Body of pancreas (tissue), 4 donors: ENCODE results near the gene RTN4RL2.

Source experiments
- CTCF ChIP-seq, 7 experiments: fragments of 450-650 bp in 4 of 7; fragments of 200-600 bp in 3 of 7; sonication (generic) in 3 of 7; IDR thresholded peaks; one replicate each; pipeline ENCODE4 v1.5.1; 2016 to 2019; ENCODE audit warnings: antibody characterized with exemption in 7 of 7
- POLR2A ChIP-seq, 3 donors: fragments of 450-650 bp; IDR thresholded peaks; one replicate each; pipeline ENCODE4 v1.6.1; 2016; ENCODE audit warnings: antibody characterized with exemption in 3 of 3, mild to moderate bottlenecking in 2 of 3

- TF ChIP-seq CTCF (IDR thresholded peaks at IDR 0.05): no peak
- no peak for TF ChIP-seq POLR2A (IDR thresholded peaks at IDR 0.05)
Observed at GRCh38 chr11:57425565-57426438, 34.5 kb upstream of the RTN4RL2 start.
